OCI-LY1 (cell line): Measurements from ENCODE around the gene TMCC1.

Experiments used
- EZH2 ChIP-seq: fragments of 200-600 bp; sonication (generic), shearing (Covaris generic); IDR thresholded peaks from 2 replicates; pipeline ENCODE4 v1.8.0; 2017; ENCODE audit warnings: borderline replicate concordance, mixed run types, mild to moderate bottlenecking, antibody characterized with exemption, low read length, moderate library complexity, mixed read lengths
- TF ChIP-seq, protein P1 (sequence below): fragments of 200-600 bp; sonication (generic), shearing (Covaris generic); IDR thresholded peaks from 2 replicates; pipeline ENCODE4 v1.5.1; 2017; ENCODE audit warnings: mild to moderate bottlenecking, antibody characterized with exemption, low read length, moderate library complexity, mixed read lengths

DNA sequence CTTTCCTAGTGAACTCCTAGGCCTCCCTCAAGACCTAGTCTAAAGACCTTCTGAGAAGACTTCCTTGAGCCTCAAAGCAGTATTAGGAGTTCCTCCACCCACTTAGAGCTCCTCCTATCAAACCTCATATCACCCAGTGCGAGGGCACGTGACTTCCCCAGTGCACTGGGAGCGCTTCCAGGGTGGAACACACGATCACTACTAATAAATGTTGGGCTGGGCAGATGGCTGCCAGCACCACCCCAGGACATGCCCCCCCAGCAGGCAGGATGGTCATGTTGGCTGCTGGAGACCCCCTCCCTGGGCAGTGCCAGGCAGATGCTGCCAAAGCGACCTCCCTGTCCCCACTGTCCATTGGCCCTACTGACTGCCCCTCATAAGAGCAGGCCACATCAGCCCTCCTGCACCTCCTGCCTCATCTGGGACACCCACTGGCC lies 278.6 kb downstream of the TMCC1 start:
- TF ChIP-seq, protein P1, sequence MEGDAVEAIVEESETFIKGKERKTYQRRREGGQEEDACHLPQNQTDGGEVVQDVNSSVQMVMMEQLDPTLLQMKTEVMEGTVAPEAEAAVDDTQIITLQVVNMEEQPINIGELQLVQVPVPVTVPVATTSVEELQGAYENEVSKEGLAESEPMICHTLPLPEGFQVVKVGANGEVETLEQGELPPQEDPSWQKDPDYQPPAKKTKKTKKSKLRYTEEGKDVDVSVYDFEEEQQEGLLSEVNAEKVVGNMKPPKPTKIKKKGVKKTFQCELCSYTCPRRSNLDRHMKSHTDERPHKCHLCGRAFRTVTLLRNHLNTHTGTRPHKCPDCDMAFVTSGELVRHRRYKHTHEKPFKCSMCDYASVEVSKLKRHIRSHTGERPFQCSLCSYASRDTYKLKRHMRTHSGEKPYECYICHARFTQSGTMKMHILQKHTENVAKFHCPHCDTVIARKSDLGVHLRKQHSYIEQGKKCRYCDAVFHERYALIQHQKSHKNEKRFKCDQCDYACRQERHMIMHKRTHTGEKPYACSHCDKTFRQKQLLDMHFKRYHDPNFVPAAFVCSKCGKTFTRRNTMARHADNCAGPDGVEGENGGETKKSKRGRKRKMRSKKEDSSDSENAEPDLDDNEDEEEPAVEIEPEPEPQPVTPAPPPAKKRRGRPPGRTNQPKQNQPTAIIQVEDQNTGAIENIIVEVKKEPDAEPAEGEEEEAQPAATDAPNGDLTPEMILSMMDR, result no peak
- no peak for TF ChIP-seq EZH2
